ENCODE data around the gene ITGB3. TPM values are rescaled to one million over a fixed set of nuclear protein-coding genes. Genes with fewer than 3 reads are reported as not detected.

The ITGB3 gene
- total and polyA plus RNA-seq, 10 of the 15 experiments (the other 5 are each of a cell fraction or from before 2014, with no cell fraction given): 0.69 to 22.8 (median 13.6) TPM

- TF ChIP-seq MTA2 (IDR thresholded peaks at IDR 0.05; ENCODE audit: low read depth) (no peak; the same call in 1 of the 2 replicates), USF2 (IDR thresholded peaks at IDR 0.05; ENCODE audit: borderline replicate concordance, low read depth, low read length) (no peak), GATAD2B (conservative IDR thresholded peaks at IDR 0.05; ENCODE audit: low read depth) (no peak), NFYB (IDR thresholded peaks at IDR 0.05; ENCODE audit: insufficient read depth, low read depth, low read length) (no peak), IRF4 (IDR thresholded peaks at IDR 0.05; ENCODE audit: low read depth, low read length) (0 out of 2 replicates have a peak, but pooled peaks have one; percentile 7), HDGF (IDR thresholded peaks at IDR 0.05) (0 out of 2 replicates have a peak, but pooled peaks have one; percentile 12), KAT2A (conservative IDR thresholded peaks at IDR 0.05; ENCODE audit: control insufficient read depth, low read depth, low read length) (no peak), CHD2 (IDR thresholded peaks at IDR 0.05; ENCODE audit: borderline replicate concordance, low read depth, low read length) (no peak), POLR2A (IDR thresholded peaks at IDR 0.05; ENCODE audit: low read depth, low read length) (peak; percentile 62), CBX5 (IDR thresholded peaks at IDR 0.05; ENCODE audit: low read depth) (no peak), ZZZ3 (IDR thresholded peaks at IDR 0.05; ENCODE audit: control insufficient read depth, insufficient read length, low read depth) (no peak), CHD1 (IDR thresholded peaks at IDR 0.05; ENCODE audit: low read depth, low read length) (no peak), SIX5 (IDR thresholded peaks at IDR 0.05; ENCODE audit: low read depth, low read length, severe bottlenecking) (no peak), HDAC2 (IDR thresholded peaks at IDR 0.05) (no peak), WRNIP1 (IDR thresholded peaks at IDR 0.05; ENCODE audit: borderline replicate concordance, low read depth, low read length) (no peak), MEF2B (IDR thresholded peaks at IDR 0.05; ENCODE audit: partially characterized antibody, poor library complexity, severe bottlenecking) (peak; percentile 7), ZNF592 (IDR thresholded peaks at IDR 0.05) (no peak), SMARCA5 (IDR thresholded peaks at IDR 0.05) (peak; percentile 67), MAX (IDR thresholded peaks at IDR 0.05; ENCODE audit: low read depth, low read length) (no peak), MTA3 (IDR thresholded peaks at IDR 0.05; ENCODE audit: borderline replicate concordance, low read length) (no peak), EP300 (IDR thresholded peaks at IDR 0.05; ENCODE audit: borderline replicate concordance in 1 of 2, control insufficient read depth in 1 of 2, low read depth in 2 of 2, low read length in 2 of 2) (peak in 1 of 2 experiments; percentile 48; a peak in 1 of 4 replicates), ZSCAN29 (IDR thresholded peaks at IDR 0.05) (no peak)
- TF ChIP-seq, protein P1, sequence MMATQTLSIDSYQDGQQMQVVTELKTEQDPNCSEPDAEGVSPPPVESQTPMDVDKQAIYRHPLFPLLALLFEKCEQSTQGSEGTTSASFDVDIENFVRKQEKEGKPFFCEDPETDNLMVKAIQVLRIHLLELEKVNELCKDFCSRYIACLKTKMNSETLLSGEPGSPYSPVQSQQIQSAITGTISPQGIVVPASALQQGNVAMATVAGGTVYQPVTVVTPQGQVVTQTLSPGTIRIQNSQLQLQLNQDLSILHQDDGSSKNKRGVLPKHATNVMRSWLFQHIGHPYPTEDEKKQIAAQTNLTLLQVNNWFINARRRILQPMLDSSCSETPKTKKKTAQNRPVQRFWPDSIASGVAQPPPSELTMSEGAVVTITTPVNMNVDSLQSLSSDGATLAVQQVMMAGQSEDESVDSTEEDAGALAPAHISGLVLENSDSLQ (IDR thresholded peaks at IDR 0.05): no peak; the same call in none of the 2 replicates
- TF ChIP-seq, protein P2, sequence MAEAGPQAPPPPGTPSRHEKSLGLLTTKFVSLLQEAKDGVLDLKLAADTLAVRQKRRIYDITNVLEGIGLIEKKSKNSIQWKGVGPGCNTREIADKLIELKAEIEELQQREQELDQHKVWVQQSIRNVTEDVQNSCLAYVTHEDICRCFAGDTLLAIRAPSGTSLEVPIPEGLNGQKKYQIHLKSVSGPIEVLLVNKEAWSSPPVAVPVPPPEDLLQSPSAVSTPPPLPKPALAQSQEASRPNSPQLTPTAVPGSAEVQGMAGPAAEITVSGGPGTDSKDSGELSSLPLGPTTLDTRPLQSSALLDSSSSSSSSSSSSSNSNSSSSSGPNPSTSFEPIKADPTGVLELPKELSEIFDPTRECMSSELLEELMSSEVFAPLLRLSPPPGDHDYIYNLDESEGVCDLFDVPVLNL (IDR thresholded peaks at IDR 0.05; ENCODE audit: low read depth, low read length): no peak
These were observed 48.8 kb upstream of the ITGB3 start (continued) for GRCh38 chr17:47204722-47205418.
